HG03280 (cell line): ENCODE measurements around the gene ABCC4.

Experiments used
- ATAC-seq: cut with Tn5 transposase; IDR thresholded peaks from one replicate; pipeline ENCODE4 v1.9.1; 2021; ENCODE audit warnings: mild to moderate bottlenecking, moderate library complexity; ENCODE audit not compliant: unreplicated experiment

ABCC4 gene

GRCh38 chr13:95235199-95235756 lies 66.0 kb downstream of the ABCC4 start:
- no peak for ATAC-seq

GRCh38 chr13:95234242-95234641 lies 67.0 kb downstream of the ABCC4 start:
- ATAC-seq = no peak

GRCh38 chr13:95233026-95233635 lies 68.1 kb downstream of the ABCC4 start:
- ATAC-seq = no peak

GRCh38 chr13:95231393-95231792 lies 69.9 kb downstream of the ABCC4 start:
- no peak for ATAC-seq

DNA sequence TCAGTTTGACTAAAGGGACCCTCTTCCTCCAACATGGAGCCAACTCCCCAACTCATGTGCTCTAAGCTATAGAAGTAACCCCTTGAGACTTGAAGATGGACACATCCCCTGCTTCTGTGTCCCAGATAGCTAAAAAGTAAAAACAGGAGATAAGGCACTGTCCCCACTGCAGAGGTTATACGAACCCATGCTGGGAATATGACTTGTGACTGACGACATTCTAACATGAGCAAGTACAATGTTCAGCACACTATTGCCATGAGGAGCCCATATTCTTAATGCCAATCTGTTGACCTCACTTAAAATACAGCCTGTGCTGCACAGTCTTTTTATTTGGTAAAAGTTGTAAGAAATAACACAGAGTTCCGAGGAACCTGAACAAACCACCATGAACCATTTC lies 71.4 kb downstream of the ABCC4 start:
- ATAC-seq = no peak

DNA sequence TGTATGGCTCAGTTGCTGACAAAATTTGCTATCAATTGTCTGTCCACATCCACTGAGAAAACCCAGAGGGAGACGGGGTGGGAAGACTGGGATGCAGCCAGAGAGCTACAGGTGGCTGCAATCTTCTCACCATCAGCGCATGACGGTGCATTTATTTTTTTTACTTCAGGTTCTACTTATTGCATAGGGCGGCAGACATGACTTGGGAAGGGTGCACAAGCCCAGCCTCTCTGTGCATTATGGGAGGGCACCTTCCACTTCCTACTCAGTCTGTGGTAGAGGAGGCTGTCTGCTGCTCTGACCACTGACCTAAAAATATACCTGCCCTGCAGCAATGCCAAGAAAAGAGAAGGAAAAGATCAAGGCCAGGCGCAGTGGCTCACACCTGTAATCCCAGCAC lies 73.1 kb downstream of the ABCC4 start:
- no peak for ATAC-seq

DNA sequence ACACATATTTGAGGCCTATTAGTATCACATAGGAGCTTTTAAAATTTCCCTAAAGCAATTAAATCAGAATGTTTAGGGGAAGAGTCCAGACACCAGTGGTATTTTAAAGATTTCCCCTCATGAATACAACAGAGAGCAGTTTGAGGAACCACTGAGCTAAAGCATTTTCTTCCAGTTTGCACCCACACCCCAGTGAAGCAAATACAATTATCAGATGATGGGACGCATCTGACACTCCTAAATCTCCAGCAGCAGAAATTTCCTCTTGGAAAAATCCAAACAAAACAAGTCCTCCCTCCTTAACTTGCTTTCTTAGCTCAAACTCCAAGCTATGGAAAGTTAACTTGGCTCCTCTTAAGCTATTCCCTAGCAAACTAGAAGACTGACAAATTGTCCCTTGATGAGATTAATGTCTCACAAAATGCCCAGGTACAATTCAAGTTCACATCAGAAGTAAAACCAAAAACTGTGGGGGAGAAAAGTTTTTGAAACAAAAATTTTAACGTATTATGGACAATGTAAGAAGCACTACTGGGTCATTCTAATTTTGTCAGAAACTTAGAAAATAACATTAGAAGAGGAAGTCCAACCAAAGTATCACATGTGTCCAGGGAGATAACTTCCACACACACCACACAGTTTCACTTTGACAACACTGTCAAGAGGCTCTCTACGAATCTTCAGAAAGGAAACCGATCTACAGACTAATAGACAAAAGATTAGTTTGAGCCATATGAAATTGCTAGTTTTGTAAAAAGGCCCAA lies 74.1 kb downstream of the ABCC4 start:
- ATAC-seq = peak; percentile 88

GRCh38 chr13:95226476-95226875 lies 74.8 kb downstream of the ABCC4 start:
- ATAC-seq = peak; percentile 22

DNA sequence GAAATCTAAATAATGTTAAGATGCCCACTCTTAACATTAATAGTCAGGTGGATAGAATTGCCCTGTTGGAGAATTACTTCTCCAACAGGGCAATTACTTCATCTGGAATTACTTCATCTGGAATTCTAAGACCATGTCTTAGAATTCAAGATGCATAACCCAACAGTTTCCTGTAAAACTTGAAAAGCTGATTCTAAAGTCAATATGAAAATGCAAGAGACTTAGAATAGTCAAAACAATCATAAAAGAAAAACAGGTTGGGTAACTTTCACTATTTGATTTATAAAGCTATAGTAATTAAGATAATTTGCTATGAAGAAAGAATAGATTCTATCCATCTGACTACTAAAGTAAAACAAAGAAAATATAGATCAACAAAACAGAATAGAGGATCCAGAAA lies 75.2 kb downstream of the ABCC4 start:
- no peak for ATAC-seq

- ATAC-seq = no peak
These were observed 77.2 kb downstream of the ABCC4 start for GRCh38 chr13:95224064-95224463.

DNA sequence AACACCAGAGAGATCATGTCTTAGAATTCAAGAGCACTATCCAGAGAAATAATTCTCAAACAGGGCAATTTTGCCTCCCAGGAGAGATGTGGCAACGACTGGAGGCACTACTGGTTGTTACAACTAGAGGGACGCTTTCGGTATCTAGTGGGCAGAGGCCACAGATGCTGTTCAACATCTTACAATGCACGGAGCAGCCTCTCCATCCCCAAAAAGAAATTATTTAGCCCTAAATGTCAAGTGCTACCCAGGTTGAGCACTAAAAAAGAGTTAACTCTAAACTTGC lies 78.6 kb downstream of the ABCC4 start:
- peak; percentile 37 for ATAC-seq

GRCh38 chr13:95221971-95222732 lies 79.1 kb downstream of the ABCC4 start:
- ATAC-seq = peak; percentile 14

DNA sequence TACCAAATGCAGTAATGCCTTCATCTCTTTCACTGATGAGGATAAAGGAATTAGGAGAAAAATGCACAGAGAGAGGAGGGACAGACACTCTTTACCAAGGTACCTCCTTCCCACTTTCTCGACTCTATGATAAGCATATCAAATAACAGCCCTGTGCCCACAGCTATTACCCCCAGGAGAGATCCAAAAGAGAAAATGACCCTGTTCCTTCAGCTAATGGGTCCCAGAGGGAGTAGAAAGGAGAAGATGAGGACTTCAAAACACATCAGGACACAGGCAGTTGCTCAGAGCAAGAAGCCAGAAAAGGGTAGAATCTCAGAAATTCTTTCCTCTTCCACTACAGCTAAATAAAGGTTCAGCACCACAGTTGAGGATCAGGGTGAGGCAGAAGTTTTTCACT lies 80.6 kb downstream of the ABCC4 start:
- ATAC-seq = no peak

DNA sequence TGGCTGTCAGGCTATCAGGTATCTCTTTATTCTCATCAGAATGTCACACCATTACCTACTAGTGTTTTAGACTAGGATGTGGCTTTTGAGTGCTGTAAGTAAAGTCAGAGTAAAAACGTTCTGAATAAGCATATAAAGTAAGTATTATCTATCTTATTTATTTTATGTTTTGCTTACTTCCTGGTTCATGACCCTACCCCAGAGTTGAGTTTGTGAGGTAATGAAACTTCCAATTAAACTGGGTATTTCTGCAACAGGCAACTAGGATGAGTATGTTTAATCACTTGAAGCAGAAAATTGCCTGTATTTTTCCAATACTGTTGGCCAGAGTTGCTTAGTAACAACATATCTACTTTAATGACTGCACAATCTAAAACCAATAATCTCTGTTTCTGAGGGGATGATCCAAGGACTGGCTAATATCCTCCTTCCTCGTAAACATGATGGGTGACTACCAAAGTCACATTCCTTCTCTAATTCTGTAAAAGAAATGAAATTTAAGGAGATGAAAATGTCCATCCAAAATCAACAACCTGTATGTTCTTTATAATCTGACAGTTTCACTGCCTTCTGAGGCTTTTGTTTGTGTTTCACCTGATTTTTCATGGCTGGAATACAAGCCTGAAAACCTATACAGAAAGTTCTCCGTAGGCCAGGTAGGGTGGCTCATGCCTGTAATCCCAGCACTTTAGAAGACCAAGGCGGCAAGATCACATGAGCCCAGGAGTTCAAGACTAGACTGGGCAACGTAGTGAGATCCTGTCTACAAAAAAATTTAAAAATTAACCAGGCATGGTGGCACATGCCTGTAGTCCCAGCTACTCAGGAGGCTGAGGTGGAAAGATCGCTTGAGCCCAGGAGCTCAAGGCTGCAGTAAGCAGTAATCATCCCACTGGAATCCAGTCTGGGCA lies 83.1 kb downstream of the ABCC4 start:
- no peak for ATAC-seq

GRCh38 chr13:95216182-95216581 lies 85.1 kb downstream of the ABCC4 start:
- no peak for ATAC-seq

- no peak for ATAC-seq
These were observed 88.0 kb downstream of the ABCC4 start for GRCh38 chr13:95212983-95213850.

- no peak for ATAC-seq
These were observed 92.1 kb downstream of the ABCC4 start for GRCh38 chr13:95209109-95209508.

GRCh38 chr13:95207769-95208366 lies 93.4 kb downstream of the ABCC4 start:
- ATAC-seq = peak; percentile 57

- ATAC-seq = no peak
These were observed 95.1 kb downstream of the ABCC4 start for GRCh38 chr13:95206116-95206515.
